SU-DHL-6 (cell line): ENCODE measurements around the gene BFAR.

Experiments used
- EZH2phosphoT487 ChIP-seq: fragments of 200-600 bp; sonication (generic), shearing (Covaris generic); conservative IDR thresholded peaks from 2 replicates; pipeline ENCODE4 v1.6.1; 2018; ENCODE audit warnings: mild to moderate bottlenecking, antibody characterized with exemption, low read length, moderate library complexity, mixed read lengths
- TF ChIP-seq, protein P1 (sequence below): fragments of 200-600 bp; sonication (generic); IDR thresholded peaks from one replicate; pipeline ENCODE4 v1.5.1; 2017; ENCODE audit warnings: antibody characterized with exemption, mild to moderate bottlenecking, low read length, moderate library complexity; ENCODE audit not compliant: insufficient read depth, poor library complexity, severe bottlenecking

DNA sequence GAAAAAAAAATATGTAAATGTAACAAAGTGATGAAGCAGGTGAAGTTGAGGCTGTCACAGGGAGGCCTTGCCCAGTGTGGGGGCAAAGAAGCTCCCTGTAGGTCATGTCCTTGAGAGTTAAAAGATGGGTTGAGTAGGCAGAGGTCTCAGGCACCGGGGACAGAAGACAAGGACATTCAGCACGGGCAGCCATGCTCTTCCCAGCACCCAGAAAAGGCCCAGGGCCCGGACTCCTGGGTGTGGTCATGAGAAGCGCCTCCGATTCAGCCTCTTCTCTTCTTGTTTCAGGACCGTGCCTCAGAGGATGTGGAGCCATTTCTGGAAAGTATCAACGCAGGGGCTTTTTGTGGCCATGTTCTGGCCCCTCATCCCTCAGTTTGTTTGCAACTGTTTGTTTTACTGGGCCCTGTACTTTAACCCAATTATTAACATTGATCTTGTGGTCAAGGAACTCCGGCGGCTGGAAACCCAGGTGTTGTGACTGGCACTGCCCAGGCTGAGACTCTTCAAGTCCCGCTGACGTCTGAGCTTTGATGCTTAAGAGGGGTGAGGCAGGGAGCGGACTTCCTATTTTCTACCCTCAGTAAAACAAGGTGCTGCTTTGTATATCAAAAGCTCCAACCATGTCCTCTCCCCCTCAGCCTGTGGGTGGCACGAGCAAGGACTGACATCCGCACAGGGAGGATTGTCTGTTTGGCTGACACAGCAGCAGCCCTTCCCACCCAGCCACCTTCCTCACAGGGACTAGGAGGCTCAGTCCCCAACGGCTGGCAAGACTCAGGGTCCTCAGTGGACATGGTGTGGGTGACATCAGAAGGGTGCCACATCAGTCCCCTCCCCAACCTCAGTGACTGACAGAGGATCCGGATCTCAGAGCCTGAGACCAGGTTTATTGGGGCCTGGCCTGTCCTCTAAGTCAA, 34.9 kb downstream of the BFAR start:
- TF ChIP-seq EZH2phosphoT487: no peak
- TF ChIP-seq, protein P1, sequence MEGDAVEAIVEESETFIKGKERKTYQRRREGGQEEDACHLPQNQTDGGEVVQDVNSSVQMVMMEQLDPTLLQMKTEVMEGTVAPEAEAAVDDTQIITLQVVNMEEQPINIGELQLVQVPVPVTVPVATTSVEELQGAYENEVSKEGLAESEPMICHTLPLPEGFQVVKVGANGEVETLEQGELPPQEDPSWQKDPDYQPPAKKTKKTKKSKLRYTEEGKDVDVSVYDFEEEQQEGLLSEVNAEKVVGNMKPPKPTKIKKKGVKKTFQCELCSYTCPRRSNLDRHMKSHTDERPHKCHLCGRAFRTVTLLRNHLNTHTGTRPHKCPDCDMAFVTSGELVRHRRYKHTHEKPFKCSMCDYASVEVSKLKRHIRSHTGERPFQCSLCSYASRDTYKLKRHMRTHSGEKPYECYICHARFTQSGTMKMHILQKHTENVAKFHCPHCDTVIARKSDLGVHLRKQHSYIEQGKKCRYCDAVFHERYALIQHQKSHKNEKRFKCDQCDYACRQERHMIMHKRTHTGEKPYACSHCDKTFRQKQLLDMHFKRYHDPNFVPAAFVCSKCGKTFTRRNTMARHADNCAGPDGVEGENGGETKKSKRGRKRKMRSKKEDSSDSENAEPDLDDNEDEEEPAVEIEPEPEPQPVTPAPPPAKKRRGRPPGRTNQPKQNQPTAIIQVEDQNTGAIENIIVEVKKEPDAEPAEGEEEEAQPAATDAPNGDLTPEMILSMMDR: no peak
